OCI-LY1 (cell line): ENCODE measurements around the gene KRT84.

Experiments used
- H2AFZ ChIP-seq: fragments of 200-600 bp; sonication (generic), shearing (Covaris generic); 2 replicates; pipeline ENCODE4 v1.6.0; 2014; ENCODE audit warnings: antibody characterized with exemption, mild to moderate bottlenecking, low read length
- H3F3A ChIP-seq: fragments of 200-600 bp; sonication (generic), shearing (Covaris generic); 2 replicates; pipeline ENCODE4 v1.6.0; 2014; ENCODE audit warnings: mild to moderate bottlenecking, antibody characterized with exemption, low read length, moderate library complexity; ENCODE audit not compliant: insufficient read depth
- H3K27ac ChIP-seq: fragments of 200-600 bp; sonication (generic); 2 replicates; pipeline ENCODE4 v1.5.1; 2014; ENCODE audit warnings: low read length, mixed run types, mild to moderate bottlenecking, low read depth; ENCODE audit not compliant: poor library complexity, severe bottlenecking
- H3K27me3 ChIP-seq: fragments of 200-600 bp; sonication (generic); 2 replicates; pipeline ENCODE4 v1.6.0; 2014; ENCODE audit warnings: antibody characterized with exemption, mild to moderate bottlenecking, low read length, moderate library complexity; ENCODE audit not compliant: insufficient read depth
- H3K36me3 ChIP-seq: fragments of 200-600 bp; sonication (generic); 2 replicates; pipeline ENCODE4 v1.6.1; 2014; ENCODE audit warnings: mild to moderate bottlenecking, antibody characterized with exemption, low read length, moderate library complexity, mixed read lengths; ENCODE audit not compliant: insufficient read depth
- H3K4me1 ChIP-seq: fragments of 200-600 bp; sonication (generic); 2 replicates; pipeline ENCODE4 v1.5.1; 2014; ENCODE audit warnings: mild to moderate bottlenecking, low read length, moderate library complexity; ENCODE audit not compliant: insufficient read depth, severe bottlenecking
- H3K4me2 ChIP-seq: fragments of 200-600 bp; sonication (generic), shearing (Covaris generic); 2 replicates; pipeline ENCODE4 v1.6.1; 2014; ENCODE audit warnings: low read length
- H3K4me3 ChIP-seq: fragments of 200-600 bp; sonication (generic); 2 replicates; pipeline ENCODE4 v1.5.1; 2014; ENCODE audit warnings: low read length, low read depth, mild to moderate bottlenecking, mixed read lengths; ENCODE audit not compliant: poor library complexity, severe bottlenecking
- H3K79me2 ChIP-seq: fragments of 200-600 bp; shearing (Covaris generic); 2 replicates; pipeline ENCODE4 v1.6.1; 2016; ENCODE audit warnings: mixed run types, low read length, mixed read lengths; ENCODE audit not compliant: insufficient read depth
- H3K9ac ChIP-seq: fragments of 200-600 bp; sonication (generic), shearing (Covaris generic); 2 replicates; pipeline ENCODE4 v1.6.1; 2014; ENCODE audit warnings: mild to moderate bottlenecking, low read length, mixed read lengths
- H3K9me2 ChIP-seq: fragments of 200-600 bp; sonication (generic), shearing (Covaris generic); 2 replicates; pipeline ENCODE4 v1.6.1; 2014; ENCODE audit warnings: low read depth, mild to moderate bottlenecking, low read length, mixed read lengths
- H3K9me3 ChIP-seq: fragments of 200-600 bp; shearing (Covaris generic); 2 replicates; pipeline ENCODE4 v1.6.1; 2014; ENCODE audit warnings: low read length, mixed read lengths
- H4K20me1 ChIP-seq: fragments of 200-600 bp; sonication (generic), shearing (Covaris generic); 2 replicates; pipeline ENCODE4 v1.6.0; 2016; ENCODE audit warnings: mild to moderate bottlenecking, low read length; ENCODE audit not compliant: insufficient read depth
- CTCF ChIP-seq: fragments of 200-600 bp; sonication (generic), shearing (Covaris generic); IDR thresholded peaks from 2 replicates; pipeline ENCODE4 v1.5.1; 2017; ENCODE audit warnings: mild to moderate bottlenecking, antibody characterized with exemption, low read length, moderate library complexity, mixed read lengths
- EZH2 ChIP-seq: fragments of 200-600 bp; sonication (generic), shearing (Covaris generic); IDR thresholded peaks from 2 replicates; pipeline ENCODE4 v1.8.0; 2017; ENCODE audit warnings: borderline replicate concordance, mixed run types, mild to moderate bottlenecking, antibody characterized with exemption, low read length, moderate library complexity, mixed read lengths

KRT84 gene

GRCh38 chr12:52353766-52354165, 31.7 kb downstream of the KRT84 start:
- Histone ChIP-seq H2AFZ (no peak overlapping the region), H3K4me3 (no peak overlapping the region), H3K9me3 (no peaks in the 10 kb centered on the region), H3K9me2 (no peaks in the 10 kb centered on the region), H3K4me1 (peaks cover 12% of the 10 kb centered on the region), H3K4me2 (no peak overlapping the region), H4K20me1 (no peaks in the 10 kb centered on the region), H3K36me3 (no peaks in the 10 kb centered on the region), H3K27me3 (no peaks in the 10 kb centered on the region), H3K79me2 (no peaks in the 10 kb centered on the region), H3F3A (no peaks in the 10 kb centered on the region), H3K9ac (no peak overlapping the region), H3K27ac (no peak overlapping the region)
- no peak for TF ChIP-seq CTCF
- no peak for TF ChIP-seq EZH2

DNA sequence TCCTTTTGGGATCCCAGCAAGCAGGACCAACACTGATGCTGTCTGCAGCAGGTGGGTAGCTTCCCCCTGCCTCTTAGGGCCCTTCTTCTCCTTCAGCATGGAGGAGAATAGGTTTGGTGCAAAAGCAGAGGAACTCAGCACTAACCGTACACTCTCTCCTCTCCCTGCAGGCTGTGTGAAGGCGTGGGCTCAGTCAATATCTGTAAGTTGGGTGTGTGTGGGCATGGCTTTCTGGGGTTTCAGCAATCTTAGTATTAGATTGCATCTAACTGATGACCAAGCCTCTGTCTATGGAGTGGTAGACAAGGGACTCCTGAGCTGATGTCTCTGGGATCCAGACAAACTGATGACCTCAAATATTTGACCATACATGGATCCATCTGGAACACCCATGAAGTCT, 32.5 kb downstream of the KRT84 start:
- H3K9me3 ChIP-seq: no peaks in the 10 kb centered on the region
- H3F3A ChIP-seq: no peaks in the 10 kb centered on the region
- H3K27me3 ChIP-seq: no peaks in the 10 kb centered on the region
- H2AFZ ChIP-seq: no peak overlapping the region
- no peak overlapping the region for H3K4me3 ChIP-seq
- peaks cover 4% of the 10 kb centered on the region for H3K4me1 ChIP-seq
- H3K9ac ChIP-seq: no peak overlapping the region
- H3K9me2 ChIP-seq: no peaks in the 10 kb centered on the region
- no peaks in the 10 kb centered on the region for H4K20me1 ChIP-seq
- H3K79me2 ChIP-seq: no peaks in the 10 kb centered on the region
- TF ChIP-seq CTCF (no peak), EZH2 (no peak)
- H3K27ac ChIP-seq: no peak overlapping the region
- no peak overlapping the region for H3K4me2 ChIP-seq
- H3K36me3 ChIP-seq: no peaks in the 10 kb centered on the region

DNA sequence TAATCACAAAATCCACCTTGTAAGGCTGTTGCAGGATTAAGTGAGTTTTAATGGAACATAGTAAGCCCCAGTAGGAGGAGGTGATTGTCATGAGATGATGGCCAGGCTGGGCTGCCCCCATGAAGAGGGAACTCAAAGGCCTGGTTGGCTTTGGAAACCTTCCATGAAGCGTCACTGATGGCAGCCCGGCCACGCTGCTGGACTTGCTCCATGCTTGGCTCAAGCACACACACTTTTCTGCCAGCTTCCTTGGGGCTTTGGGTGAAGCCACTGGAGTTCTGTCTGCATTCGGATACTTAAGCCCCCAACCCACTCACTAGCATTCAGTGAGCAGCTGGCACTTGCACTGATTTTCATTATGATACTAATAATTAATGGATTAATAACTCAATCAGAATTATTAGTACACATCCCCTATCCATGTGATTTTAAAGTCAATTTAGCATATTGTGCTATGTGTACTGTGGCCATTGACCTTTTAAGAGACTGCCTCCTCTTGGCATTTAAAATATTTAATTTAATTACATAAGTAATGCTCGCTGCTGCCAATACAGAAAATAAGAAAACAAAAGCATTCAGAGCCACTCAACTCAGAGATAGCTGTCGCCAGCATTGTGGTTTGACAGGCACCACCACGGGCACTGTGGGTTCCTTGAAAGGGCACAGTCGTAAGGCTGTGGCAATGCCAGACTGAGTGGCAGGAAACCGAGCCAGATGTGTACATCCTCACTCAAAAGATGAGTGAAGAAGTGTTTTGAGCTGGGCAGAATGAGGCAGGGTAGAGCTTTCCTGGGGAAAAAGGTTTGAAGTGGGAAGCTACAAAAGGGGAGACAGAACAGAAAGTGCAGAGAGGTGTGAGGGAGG, 34.0 kb downstream of the KRT84 start:
- Histone ChIP-seq H3K9me3 (no peaks in the 10 kb centered on the region), H3F3A (no peaks in the 10 kb centered on the region), H3K9me2 (no peaks in the 10 kb centered on the region), H3K36me3 (no peaks in the 10 kb centered on the region), H3K4me1 (no peaks in the 10 kb centered on the region), H3K4me2 (no peak overlapping the region), H3K4me3 (no peak overlapping the region), H3K9ac (no peak overlapping the region), H2AFZ (no peak overlapping the region), H3K27me3 (no peaks in the 10 kb centered on the region), H3K27ac (no peak overlapping the region), H3K79me2 (no peaks in the 10 kb centered on the region), H4K20me1 (no peaks in the 10 kb centered on the region)
- TF ChIP-seq CTCF: no peak
- TF ChIP-seq EZH2: no peak
